H9 (cell line): ENCODE measurements around the gene AP3B2. TPM values are rescaled to one million over a fixed set of nuclear protein-coding genes. Genes with fewer than 3 reads are reported as not detected.

Experiments used
- DNase-seq: peaks from one replicate; pipeline ENCODE4 v3.0.0-alpha.2; 2017
- H2AFZ ChIP-seq: one replicate; pipeline ENCODE4 v1.6.1; 2013; ENCODE audit warnings: mild to moderate bottlenecking, low read length, control low read depth, moderate library complexity
- H2AK5ac ChIP-seq: 2 replicates; pipeline ENCODE4 v1.6.1; 2013; ENCODE audit warnings: low read length, control low read depth, mixed read lengths; ENCODE audit not compliant: insufficient read length
- H2BK120ac ChIP-seq: one replicate; pipeline ENCODE4 v1.6.1; 2013; ENCODE audit warnings: low read depth, mild to moderate bottlenecking, low read length, control low read depth, inconsistent platforms; ENCODE audit not compliant: poor library complexity, severe bottlenecking
- H2BK12ac ChIP-seq: 2 replicates; pipeline ENCODE4 v1.6.1; 2013; ENCODE audit warnings: low read length, control low read depth, mixed read lengths, low read depth; ENCODE audit not compliant: insufficient read length
- H2BK15ac ChIP-seq: 2 replicates; pipeline ENCODE4 v1.6.1; 2013; ENCODE audit warnings: low read depth, low read length, control low read depth
- H2BK20ac ChIP-seq: one replicate; pipeline ENCODE4 v1.6.1; 2013; ENCODE audit warnings: low read depth, mild to moderate bottlenecking, low read length, control low read depth, inconsistent platforms; ENCODE audit not compliant: poor library complexity, severe bottlenecking
- H2BK5ac ChIP-seq: 2 replicates; pipeline ENCODE4 v1.6.1; 2013; ENCODE audit warnings: low read length, control low read depth, mixed read lengths; ENCODE audit not compliant: insufficient read length
- H3K14ac ChIP-seq: 2 replicates; pipeline ENCODE4 v1.6.1; 2013; ENCODE audit warnings: low read length, control low read depth; ENCODE audit not compliant: insufficient read depth
- H3K18ac ChIP-seq: 2 replicates; pipeline ENCODE4 v1.6.1; 2013; ENCODE audit warnings: low read depth, mild to moderate bottlenecking, mixed read lengths, low read length, control low read depth; ENCODE audit not compliant: insufficient read length
- H3K23ac ChIP-seq: 2 replicates; pipeline ENCODE4 v1.6.1; 2013; ENCODE audit warnings: low read length, control low read depth, mixed read lengths, low read depth; ENCODE audit not compliant: insufficient read length
- H3K23me2 ChIP-seq: 2 replicates; pipeline ENCODE4 v1.6.1; 2013; ENCODE audit warnings: low read depth, mild to moderate bottlenecking, mixed read lengths, low read length, control low read depth; ENCODE audit not compliant: insufficient read length, poor library complexity, severe bottlenecking
- H3K27ac ChIP-seq: 2 replicates; pipeline ENCODE4 v1.5.1; 2013; ENCODE audit warnings: low read length, control low read depth, mixed read lengths, low read depth; ENCODE audit not compliant: insufficient read length
- H3K27me3 ChIP-seq: 2 replicates; pipeline ENCODE4 v1.6.1; 2013; ENCODE audit warnings: low read length, control low read depth, inconsistent platforms; ENCODE audit not compliant: insufficient read depth
- H3K4ac ChIP-seq: 2 replicates; pipeline ENCODE4 v1.6.1; 2013; ENCODE audit warnings: low read depth, mild to moderate bottlenecking, control low read depth, inconsistent platforms, low read length, moderate library complexity
- H3K4me1 ChIP-seq: 2 replicates; pipeline ENCODE4 v1.6.1; 2013; ENCODE audit warnings: low read length, control low read depth, inconsistent platforms; ENCODE audit not compliant: insufficient read depth
- H3K4me2 ChIP-seq: 2 replicates; pipeline ENCODE4 v1.6.1; 2013; ENCODE audit warnings: low read length, control low read depth, mixed read lengths; ENCODE audit not compliant: insufficient read length, insufficient read depth
- H3K56ac ChIP-seq: 2 replicates; pipeline ENCODE4 v1.6.1; 2013; ENCODE audit warnings: low read depth, mild to moderate bottlenecking, mixed read lengths, low read length, control low read depth; ENCODE audit not compliant: insufficient read length
- H3K79me1 ChIP-seq: 2 replicates; pipeline ENCODE4 v1.6.1; 2013; ENCODE audit warnings: low read depth, mild to moderate bottlenecking, moderate library complexity, low read length, control low read depth, inconsistent platforms; ENCODE audit not compliant: insufficient read depth, poor library complexity, severe bottlenecking
- H3K79me2 ChIP-seq: 2 replicates; pipeline ENCODE4 v1.6.1; 2013; ENCODE audit warnings: low read length, control low read depth, inconsistent platforms; ENCODE audit not compliant: insufficient read depth
- H3K9ac ChIP-seq: 2 replicates; pipeline ENCODE4 v1.6.1; 2013; ENCODE audit warnings: low read length, control low read depth, mixed read lengths; ENCODE audit not compliant: insufficient read length; ENCODE audit errors: extremely low read depth
- H3K9me3 ChIP-seq: one replicate; pipeline ENCODE4 v1.6.1; 2013; ENCODE audit warnings: low read depth, low read length, inconsistent platforms; ENCODE audit not compliant: control insufficient read depth
- H3T11ph ChIP-seq: one replicate; pipeline ENCODE4 v1.6.1; 2013; ENCODE audit warnings: mild to moderate bottlenecking, low read length, control low read depth, inconsistent platforms
- H4K20me1 ChIP-seq: one replicate; pipeline ENCODE4 v1.6.1; 2013; ENCODE audit not compliant: control insufficient read depth, insufficient read length, insufficient read depth
- H4K5ac ChIP-seq: 2 replicates; pipeline ENCODE4 v1.6.1; 2013; ENCODE audit warnings: low read depth, mild to moderate bottlenecking, mixed read lengths, low read length, control low read depth; ENCODE audit not compliant: insufficient read length
- H4K8ac ChIP-seq: replicated peaks from 2 replicates; pipeline ENCODE4 v1.6.1; 2013; ENCODE audit warnings: low read length, control low read depth, mixed read lengths, low read depth; ENCODE audit not compliant: insufficient read length
- H4K91ac ChIP-seq: 2 replicates; pipeline ENCODE4 v1.6.1; 2013; ENCODE audit warnings: low read depth, mild to moderate bottlenecking, moderate library complexity, mixed read lengths, low read length, control low read depth; ENCODE audit not compliant: insufficient read length
- H3K27ac Mint-ChIP-seq, 3 experiments: 2 replicates in 2 of 3; 3 replicates in 1 of 3; pipeline ENCODE4 v1.8.0; 2020 to 2021; ENCODE audit warnings: mixed read lengths in 3 of 3, mild to moderate bottlenecking in 1 of 3, moderate library complexity in 1 of 3
- H3K27me3 Mint-ChIP-seq: 2 replicates; pipeline ENCODE4 v1.8.0; 2021; ENCODE audit warnings: low read depth, mild to moderate bottlenecking, moderate library complexity, mixed read lengths
- H3K36me3 Mint-ChIP-seq, 3 experiments: 2 replicates in 2 of 3; 3 replicates in 1 of 3; pipeline ENCODE4 v1.8.0; 2020 to 2021; ENCODE audit warnings: low read depth in 3 of 3, mixed read lengths in 3 of 3; ENCODE audit not compliant: insufficient read depth in 1 of 3
- H3K4me1 Mint-ChIP-seq, 2 experiments: 2 replicates each; pipeline ENCODE4 v1.8.0; 2020; ENCODE audit warnings: mixed read lengths in 2 of 2
- H3K4me3 Mint-ChIP-seq, 2 experiments: 2 replicates in 1 of 2; 3 replicates in 1 of 2; pipeline ENCODE4 v1.8.0; 2020 to 2021; ENCODE audit warnings: mild to moderate bottlenecking in 2 of 2, mixed read lengths in 2 of 2, moderate library complexity in 1 of 2
- H3K9me3 Mint-ChIP-seq, 2 experiments: 2 replicates in 1 of 2; 3 replicates in 1 of 2; pipeline ENCODE4 v1.8.0; 2020; ENCODE audit warnings: mild to moderate bottlenecking in 2 of 2, mixed read lengths in 2 of 2, moderate library complexity in 1 of 2
- WGBS: extraction: QIAGEN DNeasy Blood & Tissue Kit; methylation state at CpG from one replicate; pipeline ENCODE4 v1.1.7; 2013; ENCODE audit warnings: missing lambda C conversion rate, low lambda C conversion rate, mixed read lengths; ENCODE audit not compliant: insufficient read length; ENCODE audit errors: extremely low coverage; 5-methylcytosine and 5-hydroxymethylcytosine counted together
- total RNA-seq: library from RNA; stranded (reverse); gene quantifications from 2 replicates; pipeline ENCODE4 v1.2.1, GENCODE V29; 2021
- TF ChIP-seq, protein P1 (sequence below): fragments of 200-600 bp; sonication (generic); conservative IDR thresholded peaks from 3 replicates; pipeline ENCODE4 v1.8.0; 2021; ENCODE audit warnings: antibody characterized with exemption, mild to moderate bottlenecking

Gene AP3B2
- total RNA-seq, 1 experiment from 2014 or later: 10.6 TPM

DNA sequence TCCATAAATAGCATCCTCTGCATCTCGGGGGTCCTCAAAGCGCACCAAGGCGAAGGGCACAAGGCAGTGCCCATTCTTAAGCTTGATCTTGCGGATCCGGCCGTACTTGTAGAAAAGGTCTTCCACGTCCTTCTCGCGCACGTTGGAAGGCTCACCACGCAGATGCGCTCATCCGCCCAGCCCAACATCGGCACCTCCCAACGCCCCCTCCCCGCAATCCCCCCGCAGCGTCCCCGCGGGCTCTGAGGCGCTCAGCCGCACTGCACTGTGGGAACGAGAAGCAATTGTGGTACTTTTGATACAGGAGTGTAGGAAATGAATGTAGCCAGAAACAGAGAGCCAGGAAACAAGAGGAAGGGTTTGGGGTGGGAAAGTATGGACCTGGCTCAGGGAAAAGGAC is 17.5 kb downstream of the AP3B2 start:
- no peak overlapping the region for H4K8ac ChIP-seq
- H3K9me3 ChIP-seq: no peaks in the 10 kb centered on the region
- H3K27me3 ChIP-seq: no peaks in the 10 kb centered on the region
- TF ChIP-seq, protein P1, sequence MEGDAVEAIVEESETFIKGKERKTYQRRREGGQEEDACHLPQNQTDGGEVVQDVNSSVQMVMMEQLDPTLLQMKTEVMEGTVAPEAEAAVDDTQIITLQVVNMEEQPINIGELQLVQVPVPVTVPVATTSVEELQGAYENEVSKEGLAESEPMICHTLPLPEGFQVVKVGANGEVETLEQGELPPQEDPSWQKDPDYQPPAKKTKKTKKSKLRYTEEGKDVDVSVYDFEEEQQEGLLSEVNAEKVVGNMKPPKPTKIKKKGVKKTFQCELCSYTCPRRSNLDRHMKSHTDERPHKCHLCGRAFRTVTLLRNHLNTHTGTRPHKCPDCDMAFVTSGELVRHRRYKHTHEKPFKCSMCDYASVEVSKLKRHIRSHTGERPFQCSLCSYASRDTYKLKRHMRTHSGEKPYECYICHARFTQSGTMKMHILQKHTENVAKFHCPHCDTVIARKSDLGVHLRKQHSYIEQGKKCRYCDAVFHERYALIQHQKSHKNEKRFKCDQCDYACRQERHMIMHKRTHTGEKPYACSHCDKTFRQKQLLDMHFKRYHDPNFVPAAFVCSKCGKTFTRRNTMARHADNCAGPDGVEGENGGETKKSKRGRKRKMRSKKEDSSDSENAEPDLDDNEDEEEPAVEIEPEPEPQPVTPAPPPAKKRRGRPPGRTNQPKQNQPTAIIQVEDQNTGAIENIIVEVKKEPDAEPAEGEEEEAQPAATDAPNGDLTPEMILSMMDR: no peak
- no peak overlapping the region for H2BK5ac ChIP-seq
- no peak overlapping the region for H3K27ac ChIP-seq
- H3K14ac ChIP-seq: no peak overlapping the region
- DNase-seq: no peak
- no peak overlapping the region for H3T11ph ChIP-seq
- no peak overlapping the region for H3K23ac ChIP-seq
- H3K4ac ChIP-seq: no peak overlapping the region
- Mint-ChIP-seq H3K27me3 (no peaks in the 10 kb centered on the region), H3K4me1 (peaks cover 0 to 3% of the 10 kb centered on the region in 2 experiments; a peak in 1 of 4 replicates), H3K27ac (no peak overlapping the region; a peak in 1 of 7 replicates), H3K36me3 (0 out of 7 replicates have a peak, but pooled peaks cover 0 to 3% (median 0%) of the 10 kb centered on the region in 3 experiments), H3K9me3 (peaks cover 0 to 3% of the 10 kb centered on the region in 2 experiments; a peak in 1 of 5 replicates), H3K4me3 (no peak overlapping the region)
- H3K79me1 ChIP-seq: no peaks in the 10 kb centered on the region
- H3K4me2 ChIP-seq: no peak overlapping the region
- H3K9ac ChIP-seq: no peak overlapping the region
- no peak overlapping the region for H4K91ac ChIP-seq
- H2BK12ac ChIP-seq: no peak overlapping the region
- WGBS: no CpG with 5 or more reads among the region's 23 CpGs
- no peak overlapping the region for H2BK20ac ChIP-seq
- H3K23me2 ChIP-seq: no peaks in the 10 kb centered on the region
- H2BK120ac ChIP-seq: no peak overlapping the region
- no peak overlapping the region for H2AFZ ChIP-seq
- H3K4me1 ChIP-seq: no peaks in the 10 kb centered on the region
- H3K18ac ChIP-seq: no peak overlapping the region
- no peak overlapping the region for H2BK15ac ChIP-seq
- H4K5ac ChIP-seq: no peak overlapping the region
- H4K20me1 ChIP-seq: no peaks in the 10 kb centered on the region
- H3K56ac ChIP-seq: no peak overlapping the region
- H3K79me2 ChIP-seq: no peaks in the 10 kb centered on the region
- H2AK5ac ChIP-seq: no peak overlapping the region
